NCI-H82 treated with DMSO at 0.1 percent for 48 hours (cell line): Measurements from ENCODE around the gene OLIG2.

Experiments used
- DNase-seq: peaks from one replicate; lab custom pipeline; 2025; ENCODE audit not compliant: unreplicated experiment; lab: John Stamatoyannopoulos, UW

Gene OLIG2

GRCh38 chr21:33032434-33033047, 6.8 kb downstream of the OLIG2 start:
- no peak for DNase-seq

- DNase-seq: no peak
Measured at GRCh38 chr21:33033094-33033951, 7.6 kb downstream of the OLIG2 start.

GRCh38 chr21:33033961-33034413, 8.3 kb downstream of the OLIG2 start:
- no peak for DNase-seq

- DNase-seq: no peak
Measured at GRCh38 chr21:33035147-33035546, 9.4 kb downstream of the OLIG2 start.

GRCh38 chr21:33036430-33037162, 10.9 kb downstream of the OLIG2 start:
- DNase-seq: no peak

GRCh38 chr21:33037501-33037900, 11.8 kb downstream of the OLIG2 start:
- no peak for DNase-seq

- no peak for DNase-seq
Measured at GRCh38 chr21:33039536-33039935, 13.8 kb downstream of the OLIG2 start.

GRCh38 chr21:33040215-33040614, 14.5 kb downstream of the OLIG2 start:
- DNase-seq: no peak

GRCh38 chr21:33041981-33042380, 16.2 kb downstream of the OLIG2 start:
- no peak for DNase-seq

- DNase-seq: no peak
Measured at GRCh38 chr21:33042812-33043211, 17.1 kb downstream of the OLIG2 start.

- no peak for DNase-seq
Measured at GRCh38 chr21:33046455-33046854, 20.7 kb downstream of the OLIG2 start.

GRCh38 chr21:33047231-33047630, 21.5 kb downstream of the OLIG2 start:
- DNase-seq: no peak

- no peak for DNase-seq
Measured at GRCh38 chr21:33051925-33052324, 26.2 kb downstream of the OLIG2 start.

- no peak for DNase-seq
Measured at GRCh38 chr21:33053951-33054350, 28.2 kb downstream of the OLIG2 start.

GRCh38 chr21:33055991-33056390, 30.3 kb downstream of the OLIG2 start:
- no peak for DNase-seq

GRCh38 chr21:33057385-33057940, 31.7 kb downstream of the OLIG2 start:
- DNase-seq: no peak

- no peak for DNase-seq
Measured at GRCh38 chr21:33058527-33058926, 32.8 kb downstream of the OLIG2 start.

- DNase-seq: no peak
Measured at GRCh38 chr21:33058957-33059356, 33.2 kb downstream of the OLIG2 start.

GRCh38 chr21:33059380-33059841, 33.7 kb downstream of the OLIG2 start:
- DNase-seq: no peak

- DNase-seq: no peak
Measured at GRCh38 chr21:33061233-33061632, 35.5 kb downstream of the OLIG2 start.

- no peak for DNase-seq
Measured at GRCh38 chr21:33063375-33063883, 37.7 kb downstream of the OLIG2 start.
